SU-DHL-6 (cell line): ENCODE data around the gene CHKA.

ENCODE experiments used
- CTCF ChIP-seq: fragments of 200-600 bp; sonication (generic); IDR thresholded peaks from one replicate; pipeline ENCODE4 v1.5.1; 2017; ENCODE audit warnings: antibody characterized with exemption, mild to moderate bottlenecking, low read length, moderate library complexity; ENCODE audit not compliant: insufficient read depth, poor library complexity, severe bottlenecking
- EZH2phosphoT487 ChIP-seq: fragments of 200-600 bp; sonication (generic), shearing (Covaris generic); conservative IDR thresholded peaks from 2 replicates; pipeline ENCODE4 v1.6.1; 2018; ENCODE audit warnings: mild to moderate bottlenecking, antibody characterized with exemption, low read length, moderate library complexity, mixed read lengths

GRCh38 chr11:68053981-68054812 is 67.0 kb downstream of the CHKA start:
- TF ChIP-seq CTCF (no peak), EZH2phosphoT487 (no peak)
